Astrocyte of the cerebellum (primary cell): Measurements from ENCODE around the gene DYDC1.

Experiments used
- DNase-seq: peaks from one replicate; pipeline ENCODE4 v3.0.0-alpha.2; 2011; ENCODE audit warnings: low read depth
- H3K4me3 ChIP-seq: 2 replicates; pipeline ENCODE4 v1.5.1; 2011; ENCODE audit warnings: mild to moderate bottlenecking, low read depth, low read length, moderate library complexity
- in situ Hi-C: cut with HindIII; loops from 2 replicates; pipeline ENCODE4 v1.10.0; 2017; ENCODE audit warnings: low sequenced_read_pairs
- TF ChIP-seq, protein P1 (sequence below): IDR thresholded peaks from 2 replicates; pipeline ENCODE4 v1.5.1; 2012; ENCODE audit warnings: low read length, low read depth, moderate library complexity, mild to moderate bottlenecking; ENCODE audit errors: missing control alignments

DYDC1 gene

DNA sequence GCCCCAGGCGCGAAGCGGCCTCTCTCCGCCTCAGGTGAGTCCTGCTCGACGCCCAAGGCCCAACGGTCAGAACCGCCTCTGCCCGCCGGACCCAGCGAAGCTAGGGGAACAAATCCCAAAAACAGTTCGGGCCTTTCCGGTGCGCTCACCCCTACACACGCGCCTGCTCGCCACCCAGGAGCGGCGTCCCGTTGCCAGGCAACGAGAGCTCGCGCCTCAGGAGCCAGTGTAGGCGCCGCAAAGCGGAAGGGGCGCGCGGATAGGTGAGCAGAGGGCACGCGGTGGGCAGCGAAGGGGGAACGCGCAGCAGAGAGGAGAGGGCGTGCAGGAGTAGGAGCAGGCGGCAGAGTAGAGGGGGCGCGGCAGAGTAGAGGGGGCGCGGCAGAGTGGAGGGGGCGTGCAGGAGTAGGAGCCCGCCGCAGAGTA is at the start of gene DYDC1, which contains the start of gene DYDC2:
DYDC1 (minus strand) TSS at position 193 of the 426 bp plus-strand sequence. CDS start 4,154 bp downstream, outside the sequence.
DYDC2 (plus strand) TSS at position 219 of the 426 bp plus-strand sequence. CDS start 5,663 bp downstream, outside the sequence.
- H3K4me3 ChIP-seq: peak within 1 kb of the TSS; percentile 41
- TF ChIP-seq, protein P1, sequence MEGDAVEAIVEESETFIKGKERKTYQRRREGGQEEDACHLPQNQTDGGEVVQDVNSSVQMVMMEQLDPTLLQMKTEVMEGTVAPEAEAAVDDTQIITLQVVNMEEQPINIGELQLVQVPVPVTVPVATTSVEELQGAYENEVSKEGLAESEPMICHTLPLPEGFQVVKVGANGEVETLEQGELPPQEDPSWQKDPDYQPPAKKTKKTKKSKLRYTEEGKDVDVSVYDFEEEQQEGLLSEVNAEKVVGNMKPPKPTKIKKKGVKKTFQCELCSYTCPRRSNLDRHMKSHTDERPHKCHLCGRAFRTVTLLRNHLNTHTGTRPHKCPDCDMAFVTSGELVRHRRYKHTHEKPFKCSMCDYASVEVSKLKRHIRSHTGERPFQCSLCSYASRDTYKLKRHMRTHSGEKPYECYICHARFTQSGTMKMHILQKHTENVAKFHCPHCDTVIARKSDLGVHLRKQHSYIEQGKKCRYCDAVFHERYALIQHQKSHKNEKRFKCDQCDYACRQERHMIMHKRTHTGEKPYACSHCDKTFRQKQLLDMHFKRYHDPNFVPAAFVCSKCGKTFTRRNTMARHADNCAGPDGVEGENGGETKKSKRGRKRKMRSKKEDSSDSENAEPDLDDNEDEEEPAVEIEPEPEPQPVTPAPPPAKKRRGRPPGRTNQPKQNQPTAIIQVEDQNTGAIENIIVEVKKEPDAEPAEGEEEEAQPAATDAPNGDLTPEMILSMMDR: no peak
- no peak for DNase-seq
- in situ Hi-C loops: no loop called here

GRCh38 chr10:80406204-80406603 is 49.6 kb upstream of the DYDC1 start:
- DNase-seq: no peak
- H3K4me3 ChIP-seq: no peak overlapping the region
- TF ChIP-seq, protein P1: no peak
- in situ Hi-C loops: no loop called here

- H3K4me3 ChIP-seq: no peak overlapping the region
- DNase-seq: no peak
- in situ Hi-C loops: no loop called here
- TF ChIP-seq, protein P1: no peak
Observed at GRCh38 chr10:80405626-80406025, 49.1 kb upstream of the DYDC1 start.

GRCh38 chr10:80405035-80405434 is 48.5 kb upstream of the DYDC1 start:
- in situ Hi-C loops: no loop called here
- TF ChIP-seq, protein P1: no peak
- H3K4me3 ChIP-seq: no peak overlapping the region
- no peak for DNase-seq

- TF ChIP-seq, protein P1: no peak
- no peak overlapping the region for H3K4me3 ChIP-seq
- DNase-seq: no peak
- in situ Hi-C loops: loop anchor here (5.0 kb wide), 1 partner anchor 107 kb away; no protein-coding TSS in a partner anchor
Observed at GRCh38 chr10:80400136-80400804, 43.7 kb upstream of the DYDC1 start.

- DNase-seq: no peak
- TF ChIP-seq, protein P1: no peak
- no peak overlapping the region for H3K4me3 ChIP-seq
- in situ Hi-C loops: no loop called here
Observed at GRCh38 chr10:80397014-80397413, 40.5 kb upstream of the DYDC1 start.
